ENCODE measurements around the gene SNX24. TPM values are rescaled to one million over a fixed set of nuclear protein-coding genes. Genes with fewer than 3 reads are reported as not detected.

The SNX24 gene
- total and polyA plus RNA-seq, 8 donors = 1.2 to 38.5 (median 20.0) TPM

DNA sequence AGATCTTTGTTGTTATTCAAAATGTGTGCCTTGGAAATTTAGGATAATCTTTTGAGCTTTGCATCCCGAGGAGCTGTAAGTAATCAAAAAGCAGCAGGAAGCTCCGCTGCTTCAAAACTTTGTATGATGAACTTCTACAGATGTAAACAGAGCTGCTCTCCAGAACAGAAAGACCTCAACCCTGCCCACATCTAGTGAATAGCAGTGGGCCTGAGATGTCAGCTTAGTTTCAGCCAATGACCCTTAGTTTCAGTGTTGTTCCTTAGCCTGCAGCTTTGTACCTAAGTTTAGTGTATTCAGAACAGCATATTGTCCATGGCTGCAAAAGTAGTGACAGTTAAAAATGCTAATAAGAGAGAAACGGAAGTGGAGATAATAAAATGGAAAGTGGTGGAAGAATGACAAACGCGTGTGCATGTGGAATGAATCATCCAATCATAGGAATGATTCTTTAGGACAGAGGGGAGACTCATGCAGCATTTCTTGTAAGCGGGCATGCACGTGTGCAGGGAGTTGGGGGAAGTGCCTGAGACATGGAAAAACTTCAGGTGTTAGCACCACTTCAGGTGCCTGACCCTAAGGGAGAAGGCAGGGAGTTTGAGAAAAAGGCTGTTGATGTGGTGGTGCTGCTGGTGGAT lies 24.9 kb downstream of the SNX24 start:
- Histone ChIP-seq H3K4me3 (no peak overlapping the region), H3K27ac (no peak overlapping the region), H3K36me3 (peaks cover 0 to 30% (median 4%) of the 10 kb centered on the region in 4 donors), H3K27me3 (no peaks in the 10 kb centered on the region), H3K9me3 (no peaks in the 10 kb centered on the region), H3K4me1 (peaks cover 0 to 14% (median 9%) of the 10 kb centered on the region in 4 donors)
- intact Hi-C loops (cut with DNase I; ENCODE audit: low total_unique reads) = no loop called here
- TF ChIP-seq, protein P1, sequence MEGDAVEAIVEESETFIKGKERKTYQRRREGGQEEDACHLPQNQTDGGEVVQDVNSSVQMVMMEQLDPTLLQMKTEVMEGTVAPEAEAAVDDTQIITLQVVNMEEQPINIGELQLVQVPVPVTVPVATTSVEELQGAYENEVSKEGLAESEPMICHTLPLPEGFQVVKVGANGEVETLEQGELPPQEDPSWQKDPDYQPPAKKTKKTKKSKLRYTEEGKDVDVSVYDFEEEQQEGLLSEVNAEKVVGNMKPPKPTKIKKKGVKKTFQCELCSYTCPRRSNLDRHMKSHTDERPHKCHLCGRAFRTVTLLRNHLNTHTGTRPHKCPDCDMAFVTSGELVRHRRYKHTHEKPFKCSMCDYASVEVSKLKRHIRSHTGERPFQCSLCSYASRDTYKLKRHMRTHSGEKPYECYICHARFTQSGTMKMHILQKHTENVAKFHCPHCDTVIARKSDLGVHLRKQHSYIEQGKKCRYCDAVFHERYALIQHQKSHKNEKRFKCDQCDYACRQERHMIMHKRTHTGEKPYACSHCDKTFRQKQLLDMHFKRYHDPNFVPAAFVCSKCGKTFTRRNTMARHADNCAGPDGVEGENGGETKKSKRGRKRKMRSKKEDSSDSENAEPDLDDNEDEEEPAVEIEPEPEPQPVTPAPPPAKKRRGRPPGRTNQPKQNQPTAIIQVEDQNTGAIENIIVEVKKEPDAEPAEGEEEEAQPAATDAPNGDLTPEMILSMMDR (IDR thresholded peaks at IDR 0.05) = no peak
- TF ChIP-seq POLR2A (IDR thresholded peaks at IDR 0.05) (no peak), POLR2AphosphoS5 (IDR thresholded peaks at IDR 0.05) (no peak)
- 63 to 78% (median 72%) methylated on average over 7 of the region's 7 CpGs for WGBS, 5 donors
- DNase-seq = no peak

DNA sequence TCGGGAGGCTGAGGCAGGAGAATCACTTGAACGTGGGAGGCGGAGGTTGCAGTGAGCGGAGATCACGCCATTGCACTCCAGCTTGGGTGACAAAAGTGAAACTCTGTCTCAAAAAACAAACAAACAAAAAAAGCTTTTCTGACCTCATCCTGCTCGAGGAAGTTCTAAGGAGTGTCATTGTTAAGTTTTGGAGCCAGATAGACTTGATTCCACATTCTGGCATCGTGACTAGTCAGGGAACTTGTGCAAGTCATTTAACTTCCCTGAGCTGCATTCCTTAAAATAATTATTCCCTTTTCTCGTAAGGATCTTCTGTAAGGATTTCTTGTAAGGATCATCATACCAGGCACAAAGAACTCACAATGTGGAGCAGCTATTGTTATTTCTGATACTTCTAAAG lies 26.2 kb downstream of the SNX24 start:
- TF ChIP-seq POLR2AphosphoS5 (IDR thresholded peaks at IDR 0.05) (no peak), EP300 (IDR thresholded peaks at IDR 0.05) (no peak)
- TF ChIP-seq, protein P1 (IDR thresholded peaks at IDR 0.05) = no peak
- 84 to 90% (median 87%) methylated on average over 8 of the region's 8 CpGs for WGBS, 5 donors

DNA sequence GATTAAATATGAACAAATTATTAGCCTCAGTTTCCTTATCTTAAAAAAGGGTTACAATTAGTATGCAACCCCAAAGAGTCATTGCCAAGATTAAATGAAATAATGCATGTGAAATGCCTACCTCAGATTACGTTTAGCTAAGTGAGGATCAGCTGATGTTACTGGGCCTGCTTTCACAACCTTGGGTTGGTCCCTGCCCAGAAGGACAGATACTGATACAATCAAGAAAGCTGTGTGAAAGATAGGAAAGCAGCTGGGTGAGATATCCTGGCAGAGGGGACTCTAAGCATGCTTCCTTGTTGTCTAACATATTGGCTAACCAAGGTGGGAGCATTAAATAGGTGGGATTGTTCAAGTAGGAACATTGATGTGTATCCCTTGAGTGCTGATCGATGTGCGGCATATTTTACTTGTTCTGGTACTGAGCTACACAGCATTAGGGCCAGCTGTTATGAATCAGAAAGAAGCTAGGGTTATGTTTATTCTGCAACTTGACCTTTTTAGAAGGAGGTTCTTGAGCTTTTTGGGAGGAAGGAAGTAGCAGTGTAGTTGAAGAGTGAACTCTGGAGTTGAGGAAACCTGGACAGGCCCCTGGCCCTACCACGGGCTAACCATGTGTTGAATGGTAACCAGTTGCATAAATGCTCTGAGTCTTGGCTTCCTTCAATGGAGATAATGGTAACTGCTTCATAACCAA lies 28.9 kb downstream of the SNX24 start:
- H3K4me1 ChIP-seq = peaks cover 0 to 14% (median 8%) of the 10 kb centered on the region in 4 donors
- H3K27me3 ChIP-seq = no peaks in the 10 kb centered on the region
- TF ChIP-seq, protein P1 (IDR thresholded peaks at IDR 0.05) = no peak
- no peak for TF ChIP-seq EP300 (IDR thresholded peaks at IDR 0.05)
- TF ChIP-seq POLR2AphosphoS5 (IDR thresholded peaks at IDR 0.05) = no peak
- TF ChIP-seq POLR2A (IDR thresholded peaks at IDR 0.05) = no peak
- no peaks in the 10 kb centered on the region for H3K9me3 ChIP-seq
- no peak overlapping the region for H3K27ac ChIP-seq
- DNase-seq = no peak
- H3K36me3 ChIP-seq = no peaks in the 10 kb centered on the region
- no peak overlapping the region for H3K4me3 ChIP-seq
- intact Hi-C loops (cut with DNase I; ENCODE audit: low total_unique reads) = no loop called here
- WGBS, 5 donors = 64 to 83% (median 78%) methylated on average over 4 of the region's 4 CpGs

More for the DNA sequence above, 26.2 kb downstream of the SNX24 start:
- intact Hi-C loops (cut with DNase I; ENCODE audit: low total_unique reads) = no loop called here
- no peak overlapping the region for H3K27ac ChIP-seq
- no peak overlapping the region for H3K4me3 ChIP-seq
- no peak for DNase-seq
- no peaks in the 10 kb centered on the region for H3K27me3 ChIP-seq
- no peaks in the 10 kb centered on the region for H3K9me3 ChIP-seq
- peaks cover 0 to 23% (median under 1%) of the 10 kb centered on the region in 4 donors for H3K36me3 ChIP-seq
- peaks cover 0 to 14% (median 9%) of the 10 kb centered on the region in 4 donors for H3K4me1 ChIP-seq

DNA sequence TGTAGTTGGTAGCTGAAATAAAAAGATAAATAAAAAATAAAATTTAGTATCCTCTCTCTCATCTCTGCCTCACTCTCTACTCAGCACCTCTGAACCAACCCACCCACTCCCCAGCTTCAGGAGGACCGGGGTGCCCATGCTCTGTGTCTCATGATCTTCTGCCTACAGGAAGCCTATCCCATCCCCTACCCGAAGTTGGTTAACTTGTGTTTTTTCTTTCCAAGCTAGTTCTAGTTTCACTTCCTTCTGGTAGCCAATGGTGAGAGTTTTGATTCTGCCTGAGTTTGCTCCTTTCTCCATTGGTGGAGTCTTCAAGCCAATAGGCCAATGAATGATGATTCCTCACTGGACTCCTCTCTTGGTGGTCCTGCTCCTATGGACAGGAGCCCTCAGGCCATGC lies 32.1 kb downstream of the SNX24 start:
- H3K27ac ChIP-seq = no peak overlapping the region
- H3K36me3 ChIP-seq = no peaks in the 10 kb centered on the region
- H3K4me3 ChIP-seq = no peak overlapping the region
- no peak for TF ChIP-seq POLR2AphosphoS5 (IDR thresholded peaks at IDR 0.05)
- TF ChIP-seq, protein P1 (IDR thresholded peaks at IDR 0.05) = no peak
- no peak for TF ChIP-seq POLR2A (IDR thresholded peaks at IDR 0.05)
- no peak for TF ChIP-seq EP300 (IDR thresholded peaks at IDR 0.05)
- 72 to 88% (median 73%) methylated on average over 2 of the region's 2 CpGs for WGBS, 5 donors
- peaks cover 0 to 11% (median 3%) of the 10 kb centered on the region in 4 donors for H3K4me1 ChIP-seq
- intact Hi-C loops (cut with DNase I; ENCODE audit: low total_unique reads) = no loop called here
- DNase-seq = no peak
- no peaks in the 10 kb centered on the region for H3K9me3 ChIP-seq
- H3K27me3 ChIP-seq = no peaks in the 10 kb centered on the region
